GM12891 (cell line): ENCODE results near the gene REX1BD.

Source experiments
- POLR2A ChIP-seq: IDR thresholded peaks from 2 replicates; pipeline ENCODE4 v1.6.1; 2011; ENCODE audit warnings: low read depth, low read length, control low read depth
- POLR2AphosphoS5 ChIP-seq: IDR thresholded peaks from 2 replicates; pipeline ENCODE4 v1.6.1; 2011; ENCODE audit warnings: low read depth, low read length, control low read depth
- SPI1 ChIP-seq: IDR thresholded peaks from 2 replicates; pipeline ENCODE4 v1.6.1; 2011; ENCODE audit warnings: low read depth, low read length, control low read depth
- TAF1 ChIP-seq: IDR thresholded peaks from 2 replicates; pipeline ENCODE4 v1.6.1; 2011; ENCODE audit warnings: low read depth, low read length, control low read depth

DNA sequence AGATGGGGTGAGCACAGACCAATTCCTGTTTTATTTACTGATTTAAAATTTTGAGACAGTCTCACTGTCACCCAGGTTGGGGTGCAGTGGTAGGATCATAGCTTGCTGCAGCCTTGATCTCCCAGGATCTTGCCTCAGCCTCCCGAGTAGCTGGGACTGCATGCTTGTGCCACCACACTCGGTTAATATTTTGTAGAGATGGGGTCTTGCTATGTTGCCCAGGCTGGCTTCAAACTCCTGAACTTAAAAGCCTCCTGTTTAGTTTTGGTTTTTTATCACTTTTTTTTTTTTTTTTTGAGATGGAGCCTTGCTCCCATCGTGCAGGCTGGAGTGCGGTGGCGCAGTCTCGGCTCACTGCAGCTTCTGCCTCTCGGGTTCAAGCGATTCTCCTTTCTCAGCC lies 12.2 kb upstream of the REX1BD start:
- no peak for TF ChIP-seq TAF1
- no peak for TF ChIP-seq POLR2AphosphoS5
- no peak for TF ChIP-seq POLR2A
- no peak for TF ChIP-seq SPI1
